H9 (cell line): ENCODE results near the gene BACE2. TPM values are rescaled to one million over a fixed set of nuclear protein-coding genes. Genes with fewer than 3 reads are reported as not detected.
A peak's percentile ranks its signal among the peaks of the same experiment; 100 is the strongest.

Source experiments
- DNase-seq: peaks from one replicate; pipeline ENCODE4 v3.0.0-alpha.2; 2017
- H2AFZ ChIP-seq: one replicate; pipeline ENCODE4 v1.6.1; 2013; ENCODE audit warnings: mild to moderate bottlenecking, low read length, control low read depth, moderate library complexity
- H2AK5ac ChIP-seq: 2 replicates; pipeline ENCODE4 v1.6.1; 2013; ENCODE audit warnings: low read length, control low read depth, mixed read lengths; ENCODE audit not compliant: insufficient read length
- H2BK120ac ChIP-seq: one replicate; pipeline ENCODE4 v1.6.1; 2013; ENCODE audit warnings: low read depth, mild to moderate bottlenecking, low read length, control low read depth, inconsistent platforms; ENCODE audit not compliant: poor library complexity, severe bottlenecking
- H2BK12ac ChIP-seq: 2 replicates; pipeline ENCODE4 v1.6.1; 2013; ENCODE audit warnings: low read length, control low read depth, mixed read lengths, low read depth; ENCODE audit not compliant: insufficient read length
- H2BK15ac ChIP-seq: 2 replicates; pipeline ENCODE4 v1.6.1; 2013; ENCODE audit warnings: low read depth, low read length, control low read depth
- H2BK20ac ChIP-seq: one replicate; pipeline ENCODE4 v1.6.1; 2013; ENCODE audit warnings: low read depth, mild to moderate bottlenecking, low read length, control low read depth, inconsistent platforms; ENCODE audit not compliant: poor library complexity, severe bottlenecking
- H2BK5ac ChIP-seq: 2 replicates; pipeline ENCODE4 v1.6.1; 2013; ENCODE audit warnings: low read length, control low read depth, mixed read lengths; ENCODE audit not compliant: insufficient read length
- H3K14ac ChIP-seq: 2 replicates; pipeline ENCODE4 v1.6.1; 2013; ENCODE audit warnings: low read length, control low read depth; ENCODE audit not compliant: insufficient read depth
- H3K18ac ChIP-seq: 2 replicates; pipeline ENCODE4 v1.6.1; 2013; ENCODE audit warnings: low read depth, mild to moderate bottlenecking, mixed read lengths, low read length, control low read depth; ENCODE audit not compliant: insufficient read length
- H3K23ac ChIP-seq: 2 replicates; pipeline ENCODE4 v1.6.1; 2013; ENCODE audit warnings: low read length, control low read depth, mixed read lengths, low read depth; ENCODE audit not compliant: insufficient read length
- H3K23me2 ChIP-seq: 2 replicates; pipeline ENCODE4 v1.6.1; 2013; ENCODE audit warnings: low read depth, mild to moderate bottlenecking, mixed read lengths, low read length, control low read depth; ENCODE audit not compliant: insufficient read length, poor library complexity, severe bottlenecking
- H3K27ac ChIP-seq: 2 replicates; pipeline ENCODE4 v1.5.1; 2013; ENCODE audit warnings: low read length, control low read depth, mixed read lengths, low read depth; ENCODE audit not compliant: insufficient read length
- H3K27me3 ChIP-seq: 2 replicates; pipeline ENCODE4 v1.6.1; 2013; ENCODE audit warnings: low read length, control low read depth, inconsistent platforms; ENCODE audit not compliant: insufficient read depth
- H3K4ac ChIP-seq: 2 replicates; pipeline ENCODE4 v1.6.1; 2013; ENCODE audit warnings: low read depth, mild to moderate bottlenecking, control low read depth, inconsistent platforms, low read length, moderate library complexity
- H3K4me1 ChIP-seq: 2 replicates; pipeline ENCODE4 v1.6.1; 2013; ENCODE audit warnings: low read length, control low read depth, inconsistent platforms; ENCODE audit not compliant: insufficient read depth
- H3K4me2 ChIP-seq: 2 replicates; pipeline ENCODE4 v1.6.1; 2013; ENCODE audit warnings: low read length, control low read depth, mixed read lengths; ENCODE audit not compliant: insufficient read length, insufficient read depth
- H3K56ac ChIP-seq: 2 replicates; pipeline ENCODE4 v1.6.1; 2013; ENCODE audit warnings: low read depth, mild to moderate bottlenecking, mixed read lengths, low read length, control low read depth; ENCODE audit not compliant: insufficient read length
- H3K79me1 ChIP-seq: 2 replicates; pipeline ENCODE4 v1.6.1; 2013; ENCODE audit warnings: low read depth, mild to moderate bottlenecking, moderate library complexity, low read length, control low read depth, inconsistent platforms; ENCODE audit not compliant: insufficient read depth, poor library complexity, severe bottlenecking
- H3K79me2 ChIP-seq: 2 replicates; pipeline ENCODE4 v1.6.1; 2013; ENCODE audit warnings: low read length, control low read depth, inconsistent platforms; ENCODE audit not compliant: insufficient read depth
- H3K9ac ChIP-seq: 2 replicates; pipeline ENCODE4 v1.6.1; 2013; ENCODE audit warnings: low read length, control low read depth, mixed read lengths; ENCODE audit not compliant: insufficient read length; ENCODE audit errors: extremely low read depth
- H3K9me3 ChIP-seq: one replicate; pipeline ENCODE4 v1.6.1; 2013; ENCODE audit warnings: low read depth, low read length, inconsistent platforms; ENCODE audit not compliant: control insufficient read depth
- H3T11ph ChIP-seq: one replicate; pipeline ENCODE4 v1.6.1; 2013; ENCODE audit warnings: mild to moderate bottlenecking, low read length, control low read depth, inconsistent platforms
- H4K20me1 ChIP-seq: one replicate; pipeline ENCODE4 v1.6.1; 2013; ENCODE audit not compliant: control insufficient read depth, insufficient read length, insufficient read depth
- H4K5ac ChIP-seq: 2 replicates; pipeline ENCODE4 v1.6.1; 2013; ENCODE audit warnings: low read depth, mild to moderate bottlenecking, mixed read lengths, low read length, control low read depth; ENCODE audit not compliant: insufficient read length
- H4K8ac ChIP-seq: replicated peaks from 2 replicates; pipeline ENCODE4 v1.6.1; 2013; ENCODE audit warnings: low read length, control low read depth, mixed read lengths, low read depth; ENCODE audit not compliant: insufficient read length
- H4K91ac ChIP-seq: 2 replicates; pipeline ENCODE4 v1.6.1; 2013; ENCODE audit warnings: low read depth, mild to moderate bottlenecking, moderate library complexity, mixed read lengths, low read length, control low read depth; ENCODE audit not compliant: insufficient read length
- H3K27ac Mint-ChIP-seq, 3 experiments: 2 replicates in 2 of 3; 3 replicates in 1 of 3; pipeline ENCODE4 v1.8.0; 2020 to 2021; ENCODE audit warnings: mixed read lengths in 3 of 3, mild to moderate bottlenecking in 1 of 3, moderate library complexity in 1 of 3
- H3K27me3 Mint-ChIP-seq: 2 replicates; pipeline ENCODE4 v1.8.0; 2021; ENCODE audit warnings: low read depth, mild to moderate bottlenecking, moderate library complexity, mixed read lengths
- H3K36me3 Mint-ChIP-seq, 3 experiments: 2 replicates in 2 of 3; 3 replicates in 1 of 3; pipeline ENCODE4 v1.8.0; 2020 to 2021; ENCODE audit warnings: low read depth in 3 of 3, mixed read lengths in 3 of 3; ENCODE audit not compliant: insufficient read depth in 1 of 3
- H3K4me1 Mint-ChIP-seq, 2 experiments: 2 replicates each; pipeline ENCODE4 v1.8.0; 2020; ENCODE audit warnings: mixed read lengths in 2 of 2
- H3K4me3 Mint-ChIP-seq, 2 experiments: 2 replicates in 1 of 2; 3 replicates in 1 of 2; pipeline ENCODE4 v1.8.0; 2020 to 2021; ENCODE audit warnings: mild to moderate bottlenecking in 2 of 2, mixed read lengths in 2 of 2, moderate library complexity in 1 of 2
- H3K9me3 Mint-ChIP-seq, 2 experiments: 2 replicates in 1 of 2; 3 replicates in 1 of 2; pipeline ENCODE4 v1.8.0; 2020; ENCODE audit warnings: mild to moderate bottlenecking in 2 of 2, mixed read lengths in 2 of 2, moderate library complexity in 1 of 2
- WGBS: extraction: QIAGEN DNeasy Blood & Tissue Kit; methylation state at CpG from one replicate; pipeline ENCODE4 v1.1.7; 2013; ENCODE audit warnings: missing lambda C conversion rate, low lambda C conversion rate, mixed read lengths; ENCODE audit not compliant: insufficient read length; ENCODE audit errors: extremely low coverage; 5-methylcytosine and 5-hydroxymethylcytosine counted together
- total RNA-seq: library from RNA; stranded (reverse); gene quantifications from 2 replicates; pipeline ENCODE4 v1.2.1, GENCODE V29; 2021
- TF ChIP-seq, protein P1 (sequence below): fragments of 200-600 bp; sonication (generic); conservative IDR thresholded peaks from 3 replicates; pipeline ENCODE4 v1.8.0; 2021; ENCODE audit warnings: antibody characterized with exemption, mild to moderate bottlenecking

BACE2 gene
- total RNA-seq, 1 experiment from 2014 or later: 8.0 TPM

DNA sequence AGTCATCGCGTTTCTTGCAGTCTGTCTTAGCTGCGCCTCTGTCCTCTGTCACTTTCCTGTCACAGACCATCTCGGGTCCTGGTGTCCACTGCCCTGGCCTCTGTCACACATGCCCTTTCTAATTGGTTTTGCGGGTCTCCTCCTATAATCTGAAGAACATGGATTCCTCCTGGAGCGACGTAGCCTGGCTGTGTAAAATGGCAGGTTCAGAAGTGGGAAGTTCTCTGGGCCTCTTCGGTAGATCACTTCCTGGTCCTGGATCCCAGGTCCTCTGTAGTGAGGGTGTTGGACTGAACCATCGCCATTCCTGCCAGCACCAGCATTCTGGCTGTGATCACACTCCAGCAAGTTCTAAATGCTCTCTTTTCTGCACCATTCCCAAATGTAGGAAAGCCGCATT lies 149.5 kb downstream of the BACE2 start:
- no peaks in the 10 kb centered on the region; the same call in 1 of the 2 replicates for H3K27me3 ChIP-seq
- no peak for DNase-seq
- no peak overlapping the region for H3T11ph ChIP-seq
- peaks cover 11 to 16% of the 10 kb centered on the region in 2 experiments for H3K4me1 Mint-ChIP-seq
- H3K18ac ChIP-seq: no peak overlapping the region
- no peaks in the 10 kb centered on the region for H3K79me1 ChIP-seq
- no peak overlapping the region for H2BK120ac ChIP-seq
- no peak overlapping the region for H3K23ac ChIP-seq
- TF ChIP-seq, protein P1, sequence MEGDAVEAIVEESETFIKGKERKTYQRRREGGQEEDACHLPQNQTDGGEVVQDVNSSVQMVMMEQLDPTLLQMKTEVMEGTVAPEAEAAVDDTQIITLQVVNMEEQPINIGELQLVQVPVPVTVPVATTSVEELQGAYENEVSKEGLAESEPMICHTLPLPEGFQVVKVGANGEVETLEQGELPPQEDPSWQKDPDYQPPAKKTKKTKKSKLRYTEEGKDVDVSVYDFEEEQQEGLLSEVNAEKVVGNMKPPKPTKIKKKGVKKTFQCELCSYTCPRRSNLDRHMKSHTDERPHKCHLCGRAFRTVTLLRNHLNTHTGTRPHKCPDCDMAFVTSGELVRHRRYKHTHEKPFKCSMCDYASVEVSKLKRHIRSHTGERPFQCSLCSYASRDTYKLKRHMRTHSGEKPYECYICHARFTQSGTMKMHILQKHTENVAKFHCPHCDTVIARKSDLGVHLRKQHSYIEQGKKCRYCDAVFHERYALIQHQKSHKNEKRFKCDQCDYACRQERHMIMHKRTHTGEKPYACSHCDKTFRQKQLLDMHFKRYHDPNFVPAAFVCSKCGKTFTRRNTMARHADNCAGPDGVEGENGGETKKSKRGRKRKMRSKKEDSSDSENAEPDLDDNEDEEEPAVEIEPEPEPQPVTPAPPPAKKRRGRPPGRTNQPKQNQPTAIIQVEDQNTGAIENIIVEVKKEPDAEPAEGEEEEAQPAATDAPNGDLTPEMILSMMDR: no peak
- no peak overlapping the region for H2BK15ac ChIP-seq
- H3K27me3 Mint-ChIP-seq: peaks cover 36% of the 10 kb centered on the region
- H3K79me2 ChIP-seq: no peaks in the 10 kb centered on the region
- H4K5ac ChIP-seq: no peak overlapping the region
- peak overlapping the region; percentile 63 for H3K4me2 ChIP-seq
- no peaks in the 10 kb centered on the region for H3K9me3 ChIP-seq
- H3K9ac ChIP-seq: no peak overlapping the region
- peak overlapping the region in 1 of 3 experiments; percentile 16; a peak in 1 of 7 replicates for H3K27ac Mint-ChIP-seq
- no CpG with 5 or more reads among the region's 10 CpGs for WGBS
- H3K4me1 ChIP-seq: no peaks in the 10 kb centered on the region; the same call in 1 of the 2 replicates
- no peaks in the 10 kb centered on the region for H3K9me3 Mint-ChIP-seq
- H2AK5ac ChIP-seq: no peak overlapping the region
- no peak overlapping the region for H2BK5ac ChIP-seq
- no peaks in the 10 kb centered on the region for H4K20me1 ChIP-seq
- H2AFZ ChIP-seq: no peak overlapping the region
- no peak overlapping the region for H4K91ac ChIP-seq
- H3K56ac ChIP-seq: no peak overlapping the region
- no peak overlapping the region for H3K14ac ChIP-seq
- H3K23me2 ChIP-seq: peaks cover 9% of the 10 kb centered on the region
- H3K4ac ChIP-seq: no peak overlapping the region
- H3K27ac ChIP-seq: no peak overlapping the region
- no peak overlapping the region for H2BK12ac ChIP-seq
- H4K8ac ChIP-seq: no peak overlapping the region
- H2BK20ac ChIP-seq: no peak overlapping the region
- no peaks in the 10 kb centered on the region; a peak in 1 of 7 replicates for H3K36me3 Mint-ChIP-seq
- peak overlapping the region; percentile 64 to 79 for H3K4me3 Mint-ChIP-seq
